Fibroblast of pulmonary artery (primary cell): ENCODE measurements around the gene BRF1.

Experiments used
- DNase-seq: peaks from one replicate; pipeline ENCODE4 v3.0.0-alpha.2; 2010; ENCODE audit warnings: low read depth
- H3K4me3 ChIP-seq: replicated peaks from 2 replicates; pipeline ENCODE4 v1.5.1; 2011; ENCODE audit warnings: low read depth, mild to moderate bottlenecking, control low read depth, low read length, moderate library complexity
- TF ChIP-seq, protein P1 (sequence below): IDR thresholded peaks from 2 replicates; pipeline ENCODE4 v1.5.1; 2011; ENCODE audit warnings: mild to moderate bottlenecking, control low read depth, low read length, inconsistent platforms; ENCODE audit errors: missing control alignments

The BRF1 gene

GRCh38 chr14:105204206-105204930 lies 96.4 kb downstream of the BRF1 start:
- DNase-seq, result no peak
- TF ChIP-seq, protein P1, sequence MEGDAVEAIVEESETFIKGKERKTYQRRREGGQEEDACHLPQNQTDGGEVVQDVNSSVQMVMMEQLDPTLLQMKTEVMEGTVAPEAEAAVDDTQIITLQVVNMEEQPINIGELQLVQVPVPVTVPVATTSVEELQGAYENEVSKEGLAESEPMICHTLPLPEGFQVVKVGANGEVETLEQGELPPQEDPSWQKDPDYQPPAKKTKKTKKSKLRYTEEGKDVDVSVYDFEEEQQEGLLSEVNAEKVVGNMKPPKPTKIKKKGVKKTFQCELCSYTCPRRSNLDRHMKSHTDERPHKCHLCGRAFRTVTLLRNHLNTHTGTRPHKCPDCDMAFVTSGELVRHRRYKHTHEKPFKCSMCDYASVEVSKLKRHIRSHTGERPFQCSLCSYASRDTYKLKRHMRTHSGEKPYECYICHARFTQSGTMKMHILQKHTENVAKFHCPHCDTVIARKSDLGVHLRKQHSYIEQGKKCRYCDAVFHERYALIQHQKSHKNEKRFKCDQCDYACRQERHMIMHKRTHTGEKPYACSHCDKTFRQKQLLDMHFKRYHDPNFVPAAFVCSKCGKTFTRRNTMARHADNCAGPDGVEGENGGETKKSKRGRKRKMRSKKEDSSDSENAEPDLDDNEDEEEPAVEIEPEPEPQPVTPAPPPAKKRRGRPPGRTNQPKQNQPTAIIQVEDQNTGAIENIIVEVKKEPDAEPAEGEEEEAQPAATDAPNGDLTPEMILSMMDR, result no peak
- no peak overlapping the region for H3K4me3 ChIP-seq

GRCh38 chr14:105203701-105204100 lies 97.1 kb downstream of the BRF1 start:
- no peak overlapping the region for H3K4me3 ChIP-seq
- no peak for DNase-seq
- TF ChIP-seq, protein P1, result no peak

DNA sequence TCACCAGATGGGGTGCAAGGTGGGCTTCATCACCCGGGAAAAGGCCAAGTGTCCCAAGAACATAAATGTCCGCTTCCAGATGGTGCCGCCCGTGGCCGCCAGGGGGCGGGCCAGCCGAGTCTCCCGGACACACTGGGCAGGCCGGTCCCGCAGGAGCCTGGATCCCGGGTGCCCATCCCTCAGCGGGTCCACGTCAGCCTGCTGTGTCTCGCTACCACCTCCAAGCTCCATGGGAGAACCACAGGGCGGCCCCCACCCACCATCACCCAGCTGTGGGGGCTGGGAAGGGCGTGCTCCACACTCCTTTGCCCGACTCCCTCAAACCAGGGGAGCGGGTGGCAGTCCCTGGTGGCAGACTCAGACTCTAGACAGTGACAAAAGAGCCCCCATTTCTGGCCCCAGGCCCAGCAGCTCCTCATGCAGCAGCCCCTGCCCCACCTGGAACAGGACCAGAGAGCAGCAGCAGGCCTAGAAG lies 97.7 kb downstream of the BRF1 start:
- TF ChIP-seq, protein P1, result peak; percentile 78
- no peak overlapping the region for H3K4me3 ChIP-seq
- peak; percentile 63 for DNase-seq

- DNase-seq, result no peak
- no peak overlapping the region for H3K4me3 ChIP-seq
- TF ChIP-seq, protein P1, result no peak
Observed at GRCh38 chr14:105201925-105202513, 98.8 kb downstream of the BRF1 start.

DNA sequence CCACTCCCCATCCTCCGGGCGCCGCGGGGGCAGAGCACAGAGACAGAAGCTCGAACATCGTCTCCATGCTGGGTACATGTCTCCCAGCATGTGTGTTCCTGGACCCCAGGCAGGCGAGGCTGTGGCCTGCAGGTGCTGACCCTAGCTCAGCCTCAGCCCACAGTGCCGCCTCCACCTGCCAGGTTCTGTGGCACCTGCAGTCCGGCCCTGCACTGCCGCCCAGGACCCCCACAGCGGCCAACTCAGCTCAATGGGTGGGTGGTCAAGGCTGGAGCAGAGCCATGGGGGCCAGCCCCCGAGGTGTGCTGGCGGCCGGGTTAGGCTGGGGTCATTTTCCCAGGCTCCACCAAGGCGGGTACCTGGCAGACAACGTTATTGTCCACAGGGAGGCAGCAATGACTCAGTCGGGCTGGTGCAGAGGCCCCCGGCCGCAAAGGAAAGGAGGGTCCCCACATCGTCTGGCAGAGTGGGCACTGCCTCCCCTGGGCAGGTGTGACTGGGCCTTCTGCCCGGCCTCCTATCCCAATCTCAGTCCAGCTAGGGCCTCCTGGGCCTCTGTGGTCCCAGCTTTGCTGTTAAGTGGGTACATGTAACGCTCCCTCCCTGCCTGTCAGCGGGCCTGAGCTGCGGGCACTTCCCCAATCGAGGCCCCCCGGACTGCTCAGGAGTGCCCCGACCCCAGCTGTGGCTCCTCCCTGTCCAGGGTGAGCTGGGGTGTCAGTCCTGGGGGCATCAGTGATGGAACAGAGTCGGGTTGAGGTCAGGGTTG lies 99.5 kb downstream of the BRF1 start:
- no peak overlapping the region for H3K4me3 ChIP-seq
- TF ChIP-seq, protein P1, result peak; percentile 1
- DNase-seq, result no peak

GRCh38 chr14:105200641-105201040 lies 100.2 kb downstream of the BRF1 start:
- no peak for DNase-seq
- TF ChIP-seq, protein P1, result no peak
- H3K4me3 ChIP-seq, result no peak overlapping the region
